Measurements from ENCODE around the gene EEF1E1.

EEF1E1 gene

DNA sequence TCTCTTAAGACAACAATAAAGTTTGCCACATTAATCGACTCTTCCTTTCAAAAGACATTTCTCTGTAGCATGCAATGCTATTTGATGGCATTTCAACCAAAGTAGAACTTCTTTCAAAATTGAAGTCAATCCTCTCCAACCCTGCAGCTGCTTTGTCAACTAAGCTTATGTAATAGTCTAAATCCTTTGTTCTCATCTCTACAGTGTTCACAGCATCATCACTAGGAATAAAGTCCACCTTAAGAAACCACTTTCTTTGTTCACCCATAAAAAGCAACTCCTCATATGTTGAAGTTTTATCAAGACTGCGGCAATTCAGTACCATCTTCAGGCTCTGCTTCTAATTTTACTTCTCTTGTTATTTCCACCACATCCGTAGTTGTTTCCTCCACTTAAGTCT, 26.6 kb downstream of the EEF1E1 start:
- CTCF ChIA-PET, result no interaction called here
- TF ChIP-seq, protein P1, sequence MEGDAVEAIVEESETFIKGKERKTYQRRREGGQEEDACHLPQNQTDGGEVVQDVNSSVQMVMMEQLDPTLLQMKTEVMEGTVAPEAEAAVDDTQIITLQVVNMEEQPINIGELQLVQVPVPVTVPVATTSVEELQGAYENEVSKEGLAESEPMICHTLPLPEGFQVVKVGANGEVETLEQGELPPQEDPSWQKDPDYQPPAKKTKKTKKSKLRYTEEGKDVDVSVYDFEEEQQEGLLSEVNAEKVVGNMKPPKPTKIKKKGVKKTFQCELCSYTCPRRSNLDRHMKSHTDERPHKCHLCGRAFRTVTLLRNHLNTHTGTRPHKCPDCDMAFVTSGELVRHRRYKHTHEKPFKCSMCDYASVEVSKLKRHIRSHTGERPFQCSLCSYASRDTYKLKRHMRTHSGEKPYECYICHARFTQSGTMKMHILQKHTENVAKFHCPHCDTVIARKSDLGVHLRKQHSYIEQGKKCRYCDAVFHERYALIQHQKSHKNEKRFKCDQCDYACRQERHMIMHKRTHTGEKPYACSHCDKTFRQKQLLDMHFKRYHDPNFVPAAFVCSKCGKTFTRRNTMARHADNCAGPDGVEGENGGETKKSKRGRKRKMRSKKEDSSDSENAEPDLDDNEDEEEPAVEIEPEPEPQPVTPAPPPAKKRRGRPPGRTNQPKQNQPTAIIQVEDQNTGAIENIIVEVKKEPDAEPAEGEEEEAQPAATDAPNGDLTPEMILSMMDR (IDR thresholded peaks at IDR 0.05; ENCODE audit: insufficient read depth, low read length, missing control alignments), result no peak
- POLR2A ChIA-PET, result no interaction called here
- DNase-seq (ENCODE audit: low read depth, low spot score), result no peak
- H3K4me3 ChIP-seq (ENCODE audit: low read depth, low read length), result no peak overlapping the region

DNA sequence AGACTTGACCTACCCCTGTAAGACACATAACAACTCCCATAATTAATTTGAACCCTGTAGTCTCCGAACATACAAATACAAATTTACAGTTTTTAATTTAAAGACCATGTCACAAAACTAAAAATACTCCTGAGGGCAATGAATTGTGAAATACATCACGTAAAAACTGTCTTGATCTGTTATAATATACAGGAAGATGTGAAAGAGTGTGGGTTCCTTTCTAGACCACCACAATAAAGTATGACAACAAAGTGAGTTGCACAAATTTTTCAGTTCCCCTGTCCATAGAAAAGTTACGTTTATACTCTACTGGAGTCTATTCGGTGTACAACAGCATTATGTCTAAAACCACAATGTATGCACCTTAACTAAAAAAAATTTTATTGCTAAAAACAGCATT, 27.2 kb downstream of the EEF1E1 start:
- H3K4me3 ChIP-seq (ENCODE audit: low read depth, low read length), result no peak overlapping the region
- TF ChIP-seq, protein P1 (IDR thresholded peaks at IDR 0.05; ENCODE audit: insufficient read depth, low read length, missing control alignments), result no peak
- ChIA-PET POLR2A (no interaction called here), CTCF (no interaction called here)
- DNase-seq (ENCODE audit: low read depth, low spot score), result no peak

DNA sequence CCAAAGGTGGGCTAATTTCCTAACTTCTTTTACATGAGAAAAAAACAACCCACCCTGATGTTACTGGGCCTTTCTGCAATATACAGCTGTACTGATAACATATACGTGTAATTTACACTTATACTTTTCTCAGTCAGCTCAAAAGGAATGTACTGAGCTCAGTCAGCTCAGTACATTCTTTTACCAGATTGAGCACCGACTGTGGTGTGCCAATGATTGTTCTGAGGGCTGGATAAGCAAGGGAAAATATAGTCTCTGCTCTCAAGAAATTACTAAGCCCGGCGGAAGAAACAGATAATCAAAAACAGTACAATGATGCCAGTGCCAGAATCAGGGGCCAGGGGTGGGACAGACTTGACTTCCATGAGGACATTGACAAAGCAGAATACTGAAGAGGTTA, 28.1 kb downstream of the EEF1E1 start:
- TF ChIP-seq, protein P1 (IDR thresholded peaks at IDR 0.05; ENCODE audit: insufficient read depth, low read length, missing control alignments), result no peak
- DNase-seq (ENCODE audit: low read depth, low spot score), result no peak
- no peak overlapping the region for H3K4me3 ChIP-seq (ENCODE audit: low read depth, low read length)
- ChIA-PET CTCF (interaction anchor here (0.8 kb wide), 1 partner anchor 352 kb away, joined by 3 read pairs; no protein-coding TSS in a partner anchor), POLR2A (no interaction called here)

DNA sequence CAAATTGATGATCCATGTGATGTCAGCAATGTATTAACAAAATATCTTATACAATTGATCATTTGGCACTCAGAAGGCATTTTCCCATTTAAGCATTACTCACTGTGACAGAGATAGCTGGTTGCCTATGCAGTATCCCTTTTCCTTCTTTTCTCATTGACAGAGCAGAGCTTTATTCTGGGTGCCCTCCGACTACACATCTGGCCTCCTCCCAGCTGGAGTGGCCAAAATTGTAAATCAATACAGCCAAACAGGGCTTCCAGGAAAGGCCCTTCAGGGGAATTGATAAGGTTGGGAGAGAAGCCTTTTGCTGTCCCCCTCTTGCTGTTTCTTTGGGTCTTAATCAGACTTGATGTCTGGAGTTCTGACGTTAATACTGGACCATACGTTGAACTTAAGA, 28.6 kb downstream of the EEF1E1 start:
- POLR2A ChIA-PET, result no interaction called here

DNA sequence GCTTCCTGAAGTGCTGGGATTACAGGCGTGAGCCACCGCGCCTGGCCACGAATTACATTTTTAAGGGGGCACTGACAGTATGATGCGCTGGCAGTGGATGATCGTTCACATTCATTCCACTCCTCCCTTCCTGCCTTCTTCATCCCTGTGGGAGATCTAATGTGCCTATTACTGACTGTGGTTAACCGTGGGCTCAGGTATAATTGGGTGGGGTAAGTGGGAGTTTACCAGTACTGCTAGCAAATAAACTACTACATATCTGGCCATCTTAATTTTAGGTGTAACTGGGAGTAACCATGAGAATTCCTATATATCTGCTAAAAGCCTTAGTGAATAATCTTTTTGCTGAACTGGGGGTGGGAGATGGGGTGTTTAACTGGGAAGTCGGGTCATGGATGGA, 31.6 kb downstream of the EEF1E1 start:
- ChIA-PET CTCF (interaction anchor here (1.0 to 2.0 kb wide), 2 partner anchors 11 to 148 kb away, joined by 4 to 7 read pairs; no protein-coding TSS in a partner anchor), POLR2A (no interaction called here)
- DNase-seq (ENCODE audit: low read depth, low spot score), result no peak
- TF ChIP-seq, protein P1 (IDR thresholded peaks at IDR 0.05; ENCODE audit: insufficient read depth, low read length, missing control alignments), result no peak
- H3K4me3 ChIP-seq (ENCODE audit: low read depth, low read length), result no peak overlapping the region

More for the DNA sequence above, 28.6 kb downstream of the EEF1E1 start:
- CTCF ChIA-PET, result interaction anchor here (0.8 kb wide), 2 partner anchors 352 to 449 kb away, joined by 3 read pairs; no protein-coding TSS in a partner anchor
- DNase-seq (ENCODE audit: low read depth, low spot score), result no peak
- TF ChIP-seq, protein P1 (IDR thresholded peaks at IDR 0.05; ENCODE audit: insufficient read depth, low read length, missing control alignments), result no peak
- H3K4me3 ChIP-seq (ENCODE audit: low read depth, low read length), result no peak overlapping the region

DNA sequence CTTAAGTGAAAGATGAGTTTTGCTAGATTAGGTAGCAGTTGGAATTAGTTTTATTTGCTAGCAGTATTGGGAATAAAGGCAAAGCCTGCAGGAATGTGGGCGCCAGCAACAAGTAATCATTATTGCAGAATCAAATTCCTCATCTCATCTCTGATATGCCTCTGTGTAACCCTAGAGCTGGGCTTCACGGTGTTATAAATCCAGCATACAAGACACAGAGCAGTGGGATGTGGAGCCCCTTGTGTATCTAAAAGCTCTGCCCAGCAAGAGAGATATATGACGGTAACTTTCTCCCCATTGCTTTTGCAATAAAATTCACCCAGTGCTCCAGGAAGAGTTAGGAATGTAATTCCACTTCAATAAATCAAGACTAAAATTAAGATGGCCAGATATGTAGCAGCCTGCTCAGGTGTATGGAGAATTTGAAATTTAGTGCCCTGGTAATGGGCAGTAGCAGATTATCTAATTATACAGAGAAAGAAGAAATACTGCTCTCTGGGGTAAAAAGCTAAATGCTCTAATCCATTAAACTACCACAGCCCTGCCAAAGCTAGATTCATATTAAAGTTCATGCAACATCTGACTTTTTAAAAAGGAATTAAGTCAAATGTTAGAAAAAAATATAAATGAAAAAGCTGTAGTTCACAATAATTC, 32.6 kb downstream of the EEF1E1 start:
- POLR2A ChIA-PET, result no interaction called here
- TF ChIP-seq, protein P1 (IDR thresholded peaks at IDR 0.05; ENCODE audit: insufficient read depth, low read length, missing control alignments), result no peak
- CTCF ChIA-PET, result interaction anchor here (1.0 to 2.0 kb wide), 2 partner anchors 10 to 149 kb away, joined by 4 to 7 read pairs; no protein-coding TSS in a partner anchor
- no peak overlapping the region for H3K4me3 ChIP-seq (ENCODE audit: low read depth, low read length)
- no peak for DNase-seq (ENCODE audit: low read depth, low spot score)

All from AG04449 (cell line).